CD4-positive, CD25-positive, alpha-beta regulatory T cell (primary cell): ENCODE measurements around the gene TNFAIP2. TPM values are rescaled to one million over a fixed set of nuclear protein-coding genes. Genes with fewer than 3 reads are reported as not detected.
A peak's percentile ranks its signal among the peaks of the same experiment; 100 is the strongest.

Source experiments
- ATAC-seq, 2 donors: fragments of 150-1000 bp; cut with Tn5 transposase; one replicate each; pipeline ENCODE4 v1.10.0; 2021; ENCODE audit warnings: low read depth in 2 of 2, moderate number of reproducible peaks in 2 of 2, moderate library complexity in 1 of 2
- DNase-seq, 3 donors: peaks; one replicate each; pipeline versions ENCODE4 v3.0.0 to v3.0.0-alpha.2; 2012 to 2022; ENCODE audit warnings: mixed read lengths in 1 of 3
- H3K27ac ChIP-seq: one replicate; pipeline ENCODE4 v1.7.0; 2013; ENCODE audit warnings: mild to moderate bottlenecking, low read length; ENCODE audit not compliant: insufficient read depth, poor library complexity, severe bottlenecking
- H3K27me3 ChIP-seq: one replicate; pipeline ENCODE4 v1.7.0; 2013; ENCODE audit warnings: low read length; ENCODE audit not compliant: control insufficient read depth, insufficient read depth
- H3K36me3 ChIP-seq: one replicate; pipeline ENCODE4 v1.7.0; 2013; ENCODE audit warnings: mild to moderate bottlenecking, low read length, moderate library complexity; ENCODE audit not compliant: control insufficient read depth, insufficient read depth
- H3K4me1 ChIP-seq: 2 replicates; pipeline ENCODE4 v1.7.0; 2013; ENCODE audit warnings: mild to moderate bottlenecking, low read length; ENCODE audit not compliant: insufficient read depth, control insufficient read depth, poor library complexity, severe bottlenecking
- H3K4me3 ChIP-seq: one replicate; pipeline ENCODE4 v1.7.0; 2013; ENCODE audit warnings: low read depth, mild to moderate bottlenecking, low read length, moderate library complexity
- H3K9me3 ChIP-seq, 2 experiments: 1 replicate in 1 of 2; 2 replicates in 1 of 2; pipeline ENCODE4 v1.7.0; 2013; ENCODE audit warnings: low read length in 2 of 2, mild to moderate bottlenecking in 1 of 2, moderate library complexity in 1 of 2; ENCODE audit not compliant: control insufficient read depth in 2 of 2
- H3K27ac Mint-ChIP-seq, 3 donors: one replicate each; pipeline ENCODE4 v1.8.0; 2020 to 2022; ENCODE audit warnings: mild to moderate bottlenecking in 3 of 3, mixed read lengths in 3 of 3, moderate library complexity in 2 of 3
- H3K27me3 Mint-ChIP-seq: one replicate; pipeline ENCODE4 v1.8.0; 2022; ENCODE audit warnings: mild to moderate bottlenecking, mixed read lengths
- H3K36me3 Mint-ChIP-seq: one replicate; pipeline ENCODE4 v1.8.0; 2020; ENCODE audit warnings: mixed read lengths
- H3K4me1 Mint-ChIP-seq, 4 donors: one replicate each; pipeline ENCODE4 v1.8.0; 2020 to 2022; ENCODE audit warnings: mixed read lengths in 4 of 4, mild to moderate bottlenecking in 1 of 4
- H3K4me3 Mint-ChIP-seq, 4 donors: one replicate each; pipeline ENCODE4 v1.8.0; 2020 to 2022; ENCODE audit warnings: mild to moderate bottlenecking in 4 of 4, mixed read lengths in 4 of 4, moderate library complexity in 3 of 4
- H3K9me3 Mint-ChIP-seq, 7 donors: one replicate each; pipeline ENCODE4 v1.8.0; 2020 to 2022; ENCODE audit warnings: mixed read lengths in 7 of 7, mild to moderate bottlenecking in 3 of 7, moderate library complexity in 2 of 7
- polyA plus RNA-seq, 4 donors: library from polyadenylated mRNA; unstranded; fragments of 300-500 nt; fragmentation: Illumina TruSeq; gene quantifications; one replicate each; pipeline ENCODE4 v1.2.3, GENCODE V29; 2021
- total RNA-seq: library from RNA; stranded (reverse); gene quantifications from one replicate; pipeline ENCODE4 v1.2.3, GENCODE V29; 2022

TNFAIP2 gene
- total and polyA plus RNA-seq, 5 donors from 2014 or later: 0.64 TPM; not detected in 4

- Histone ChIP-seq H3K27me3 (peaks cover 2% of the 10 kb centered on the region), H3K27ac (no peak overlapping the region), H3K36me3 (no peaks in the 10 kb centered on the region), H3K4me3 (no peak overlapping the region), H3K9me3 (no peaks in the 10 kb centered on the region), H3K4me1 (peaks cover 6% of the 10 kb centered on the region)
- H3K27ac Mint-ChIP-seq: no peak overlapping the region
- peaks cover 0 to 3% (median 0%) of the 10 kb centered on the region in 7 donors for H3K9me3 Mint-ChIP-seq
- H3K4me3 Mint-ChIP-seq: no peak overlapping the region
- H3K27me3 Mint-ChIP-seq: peaks cover 27% of the 10 kb centered on the region
- ATAC-seq (no peak), DNase-seq (no peak)
- no peaks in the 10 kb centered on the region for H3K36me3 Mint-ChIP-seq
- peaks cover 0 to 17% (median 5%) of the 10 kb centered on the region in 4 donors for H3K4me1 Mint-ChIP-seq
Measured at GRCh38 chr14:103101963-103102688, 21.1 kb upstream of the TNFAIP2 start.

- Mint-ChIP-seq H3K27me3 (peaks cover 27% of the 10 kb centered on the region), H3K36me3 (no peaks in the 10 kb centered on the region), H3K4me3 (no peak overlapping the region), H3K4me1 (peaks cover 0 to 17% (median 5%) of the 10 kb centered on the region in 4 donors), H3K9me3 (peaks cover 0 to 3% (median 0%) of the 10 kb centered on the region in 7 donors), H3K27ac (no peak overlapping the region)
- H3K27ac ChIP-seq: no peak overlapping the region
- ATAC-seq (no peak), DNase-seq (no peak)
- peaks cover 2% of the 10 kb centered on the region for H3K27me3 ChIP-seq
- H3K36me3 ChIP-seq: no peaks in the 10 kb centered on the region
- no peaks in the 10 kb centered on the region for H3K9me3 ChIP-seq
- H3K4me1 ChIP-seq: peaks cover 6% of the 10 kb centered on the region
- no peak overlapping the region for H3K4me3 ChIP-seq
Measured at GRCh38 chr14:103102689-103103260, 20.5 kb upstream of the TNFAIP2 start.

- H3K36me3 ChIP-seq: no peaks in the 10 kb centered on the region
- peaks cover 27% of the 10 kb centered on the region for H3K27me3 Mint-ChIP-seq
- H3K27me3 ChIP-seq: peaks cover 2% of the 10 kb centered on the region
- DNase-seq (peak in 1 of 3 donors; percentile 19), ATAC-seq (no peak)
- no peak overlapping the region for H3K27ac Mint-ChIP-seq
- H3K4me3 Mint-ChIP-seq: peak overlapping the region in 1 of 4 donors; percentile 68
- H3K4me1 ChIP-seq: peaks cover 6% of the 10 kb centered on the region
- H3K9me3 Mint-ChIP-seq: peaks cover 0 to 3% (median 0%) of the 10 kb centered on the region in 7 donors
- H3K27ac ChIP-seq: no peak overlapping the region
- no peaks in the 10 kb centered on the region for H3K36me3 Mint-ChIP-seq
- peaks cover 0 to 17% (median 5%) of the 10 kb centered on the region in 4 donors for H3K4me1 Mint-ChIP-seq
- no peak overlapping the region for H3K4me3 ChIP-seq
- H3K9me3 ChIP-seq: no peaks in the 10 kb centered on the region
Measured at GRCh38 chr14:103103461-103104388, 19.5 kb upstream of the TNFAIP2 start.

GRCh38 chr14:103104389-103104653, 18.9 kb upstream of the TNFAIP2 start:
- no peaks in the 10 kb centered on the region for H3K36me3 Mint-ChIP-seq
- no peak overlapping the region for H3K4me3 Mint-ChIP-seq
- Histone ChIP-seq H3K36me3 (no peaks in the 10 kb centered on the region), H3K9me3 (no peaks in the 10 kb centered on the region), H3K27me3 (peaks cover 2% of the 10 kb centered on the region), H3K4me1 (peaks cover 6% of the 10 kb centered on the region), H3K4me3 (no peak overlapping the region), H3K27ac (no peak overlapping the region)
- H3K9me3 Mint-ChIP-seq: peaks cover 0 to 3% (median 0%) of the 10 kb centered on the region in 7 donors
- no peak overlapping the region for H3K27ac Mint-ChIP-seq
- H3K27me3 Mint-ChIP-seq: peaks cover 27% of the 10 kb centered on the region
- DNase-seq: no peak
- H3K4me1 Mint-ChIP-seq: peaks cover 0 to 17% (median 5%) of the 10 kb centered on the region in 4 donors
- no peak for ATAC-seq

- H3K27me3 ChIP-seq: peaks cover 2% of the 10 kb centered on the region
- no peak overlapping the region for H3K27ac ChIP-seq
- H3K4me3 ChIP-seq: no peak overlapping the region
- peaks cover 6% of the 10 kb centered on the region for H3K4me1 ChIP-seq
- peak; percentile 58 to 66 (median 58) for DNase-seq
- no peaks in the 10 kb centered on the region for H3K36me3 ChIP-seq
- Mint-ChIP-seq H3K4me3 (peak overlapping the region in 1 of 4 donors; percentile 9), H3K36me3 (no peaks in the 10 kb centered on the region), H3K27ac (no peak overlapping the region), H3K27me3 (peaks cover 29% of the 10 kb centered on the region), H3K4me1 (peaks cover 0 to 17% (median 5%) of the 10 kb centered on the region in 4 donors), H3K9me3 (peaks cover 0 to 3% (median 0%) of the 10 kb centered on the region in 7 donors)
- H3K9me3 ChIP-seq: no peaks in the 10 kb centered on the region
- ATAC-seq: peak; percentile 74 to 83
Measured at GRCh38 chr14:103104654-103105452, 18.4 kb upstream of the TNFAIP2 start.

- Mint-ChIP-seq H3K27ac (no peak overlapping the region), H3K27me3 (peaks cover 36% of the 10 kb centered on the region), H3K36me3 (no peaks in the 10 kb centered on the region), H3K4me3 (peak overlapping the region in 1 of 4 donors; percentile 15), H3K9me3 (peaks cover 0 to 3% (median 0%) of the 10 kb centered on the region in 7 donors), H3K4me1 (peaks cover 0 to 17% (median 5%) of the 10 kb centered on the region in 4 donors)
- Histone ChIP-seq H3K27ac (no peak overlapping the region), H3K27me3 (peaks cover 2% of the 10 kb centered on the region), H3K4me1 (peaks cover 6% of the 10 kb centered on the region), H3K4me3 (no peak overlapping the region), H3K36me3 (no peaks in the 10 kb centered on the region), H3K9me3 (no peaks in the 10 kb centered on the region)
- DNase-seq: peak in 1 of 3 donors; percentile 53
- ATAC-seq: no peak
Measured at GRCh38 chr14:103105580-103106150, 17.6 kb upstream of the TNFAIP2 start.

GRCh38 chr14:103107455-103107854, 15.8 kb upstream of the TNFAIP2 start:
- ATAC-seq (no peak), DNase-seq (no peak)
- Histone ChIP-seq H3K4me3 (no peak overlapping the region), H3K36me3 (no peaks in the 10 kb centered on the region), H3K27ac (no peak overlapping the region), H3K27me3 (peaks cover 2% of the 10 kb centered on the region), H3K4me1 (peaks cover 6% of the 10 kb centered on the region), H3K9me3 (no peaks in the 10 kb centered on the region)
- no peaks in the 10 kb centered on the region for H3K9me3 Mint-ChIP-seq
- peaks cover 32% of the 10 kb centered on the region for H3K27me3 Mint-ChIP-seq
- peaks cover 0 to 13% (median 5%) of the 10 kb centered on the region in 4 donors for H3K4me1 Mint-ChIP-seq
- H3K27ac Mint-ChIP-seq: no peak overlapping the region
- no peaks in the 10 kb centered on the region for H3K36me3 Mint-ChIP-seq
- H3K4me3 Mint-ChIP-seq: no peak overlapping the region
